H1 (cell line): ENCODE results near the gene MARS1. TPM values are rescaled to one million over a fixed set of nuclear protein-coding genes. Genes with fewer than 3 reads are reported as not detected.
A peak's percentile ranks its signal among the peaks of the same experiment; 100 is the strongest.

Source experiments
- CTCF ChIP-seq, 3 experiments: IDR thresholded peaks; 1 replicate in 2 of 3; 2 replicates in 1 of 3; pipeline versions ENCODE4 v1.5.1 to v1.6.1; 2011; ENCODE audit warnings: low read length in 3 of 3, mild to moderate bottlenecking in 3 of 3, inconsistent platforms in 2 of 3, low read depth in 1 of 3, moderate library complexity in 1 of 3; ENCODE audit not compliant: insufficient read depth in 1 of 3; ENCODE audit errors: control extremely low read depth in 1 of 3
- EGR1 ChIP-seq: IDR thresholded peaks from 2 replicates; pipeline ENCODE4 v1.6.1; 2011; ENCODE audit warnings: low read depth, low read length, borderline replicate concordance
- HDAC2 ChIP-seq, 2 experiments: fragments of 300-600 bp in 1 of 2; sonication (generic) in 1 of 2; IDR thresholded peaks; 2 replicates each; pipeline ENCODE4 v1.6.1; 2011 to 2012; ENCODE audit warnings: low read depth in 2 of 2, low read length in 2 of 2, mild to moderate bottlenecking in 2 of 2, moderate library complexity in 2 of 2, borderline replicate concordance in 1 of 2, inconsistent platforms in 1 of 2
- KDM1A ChIP-seq: fragments of 200-600, 300-600 bp; sonication (generic); IDR thresholded peaks from 2 replicates; pipeline ENCODE4 v1.7.1; 2016; ENCODE audit warnings: mild to moderate bottlenecking, low read length, borderline replicate concordance
- KDM4A ChIP-seq: IDR thresholded peaks from one replicate; pipeline ENCODE4 v1.7.1; 2012; ENCODE audit warnings: low read depth, mild to moderate bottlenecking, moderate library complexity, low read length, inconsistent platforms; ENCODE audit not compliant: severe bottlenecking
- MAFK ChIP-seq: IDR thresholded peaks from 2 replicates; pipeline ENCODE4 v1.6.1; 2012; ENCODE audit warnings: low read depth, mild to moderate bottlenecking, improper control_type of control experiment, low read length
- RAD21 ChIP-seq, 2 experiments: IDR thresholded peaks in 1 of 2; conservative IDR thresholded peaks in 1 of 2; 2 replicates each; pipeline ENCODE4 v1.6.1; 2011; ENCODE audit warnings: low read depth in 2 of 2, low read length in 2 of 2, improper control_type of control experiment in 1 of 2, inconsistent platforms in 1 of 2, mild to moderate bottlenecking in 1 of 2, moderate library complexity in 1 of 2
- SP1 ChIP-seq: IDR thresholded peaks from 2 replicates; pipeline ENCODE4 v1.6.1; 2011; ENCODE audit warnings: low read depth, low read length
- TAF7 ChIP-seq: optimal IDR thresholded peaks from 2 replicates; pipeline ENCODE3; 2011; ENCODE audit warnings: low read depth, mild to moderate bottlenecking, inconsistent platforms, low read length, moderate library complexity, borderline replicate concordance
- polyA plus RNA-seq, 7 experiments: library from polyadenylated mRNA; depleted of rRNA in 3 of 7; stranded (reverse) in 5 of 7; unstranded in 2 of 7; fragments of >200 nt in 5 of 7; fragments of 200-250 nt in 2 of 7; gene quantifications; 1 replicate in 5 of 7; 2 replicates in 1 of 7; 4 replicates in 1 of 7; pipeline versions ENCODE4 v1.2.1 to v1.2.3, GENCODE V29; 2011 to 2013; ENCODE audit warnings: missing spikeins in 2 of 7, mixed read lengths in 2 of 7
- total RNA-seq: library from RNA; stranded (reverse); fragmentation: NEBNext Ultra II Directional; extraction: Animal tissue kit (Norgen Biotek cat#: 25700); gene quantifications from 2 replicates; pipeline ENCODE4 v1.2.1, GENCODE V29; 2021

Gene MARS1
- total and polyA plus RNA-seq, 2 of the 8 experiments (the other 6 are each of a cell fraction or from before 2014, with no cell fraction given) = 194 to 407 TPM

GRCh38 chr12:57456145-57456700 lies 31.6 kb upstream of the MARS1 start (continued):
- peak; percentile 15 for TF ChIP-seq KDM4A
- TF ChIP-seq SP1 = 0 out of 2 replicates have a peak, but pooled peaks have one; percentile 30
- TF ChIP-seq TAF7 = peak; percentile 25
- TF ChIP-seq HDAC2 (IDR thresholded peaks at IDR 0.05; ENCODE audit: borderline replicate concordance in 1 of 2, low read depth in 2 of 2, low read length in 2 of 2) = 0 out of 4 replicates have a peak, but pooled peaks of 1 of the 2 experiments have one; percentile 50
- TF ChIP-seq KDM1A = peak; percentile 23; the same call in 1 of the 2 replicates
- 0 out of 2 replicates have a peak, but pooled peaks have one; percentile 15 for TF ChIP-seq EGR1
- TF ChIP-seq CTCF (IDR thresholded peaks at IDR 0.05; ENCODE audit: control extremely low read depth in 1 of 3, insufficient read depth in 1 of 3, low read depth in 1 of 3, low read length in 3 of 3) = peak in 2 of 3 experiments; percentile 93 to 94; a peak in 3 of 4 replicates
- TF ChIP-seq RAD21 (IDR thresholded peaks at IDR 0.05 in 1 of 2, conservative IDR thresholded peaks at IDR 0.05 in 1 of 2; ENCODE audit: low read depth in 2 of 2, low read length in 2 of 2) = peak; percentile 55 to 65
- no peak for TF ChIP-seq MAFK
